Bone marrow (tissue), 2 donors: Measurements from ENCODE around the gene MSH6.
"Not testable (repeated sequence)": the region's sequence is repeated elsewhere in the genome, so short reads cannot be mapped to it uniquely, and the experiment has no call there.

Source experiments
- DNase-seq, 2 donors: peaks; one replicate each; lab custom pipeline; 2025; lab: John Stamatoyannopoulos, UW

Gene MSH6

DNA sequence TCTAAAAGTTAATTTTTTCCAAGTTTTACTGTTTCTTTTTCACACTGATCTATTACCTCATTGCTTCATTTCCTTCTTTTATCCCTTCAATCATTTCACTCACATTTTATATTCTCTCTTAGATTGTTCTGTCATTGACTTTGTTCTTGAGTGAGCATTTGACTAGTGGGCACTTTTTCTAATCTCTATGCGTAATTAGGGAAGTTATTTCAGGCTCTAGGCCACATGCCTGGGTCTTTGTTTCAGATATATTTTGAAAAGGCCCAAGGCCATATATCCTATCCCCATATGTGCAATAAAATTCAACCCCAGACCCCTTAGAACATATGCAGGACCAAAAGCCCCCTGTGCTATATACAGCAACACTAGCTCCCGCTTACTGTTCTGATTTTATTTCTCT lies 61.2 kb downstream of the MSH6 start:
- DNase-seq = no peak

DNA sequence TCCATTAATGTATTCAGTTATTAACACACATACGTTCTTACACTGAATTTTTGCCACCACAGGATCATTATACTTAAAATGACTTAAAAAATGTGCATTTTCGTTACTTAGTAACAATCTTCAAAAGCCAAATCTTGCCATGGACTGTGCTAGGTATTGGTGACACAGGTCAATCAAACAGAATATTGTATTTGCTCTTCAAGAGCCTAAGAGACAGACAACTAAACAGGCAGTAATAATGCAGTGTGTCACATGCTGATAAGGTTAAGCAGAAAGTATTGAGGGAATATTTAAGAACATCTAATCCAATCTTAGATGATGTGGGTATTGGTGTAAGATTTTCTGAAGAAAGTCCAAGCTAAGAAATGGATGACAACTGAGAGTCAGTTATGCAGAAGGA lies 66.4 kb downstream of the MSH6 start:
- DNase-seq = no peak

DNA sequence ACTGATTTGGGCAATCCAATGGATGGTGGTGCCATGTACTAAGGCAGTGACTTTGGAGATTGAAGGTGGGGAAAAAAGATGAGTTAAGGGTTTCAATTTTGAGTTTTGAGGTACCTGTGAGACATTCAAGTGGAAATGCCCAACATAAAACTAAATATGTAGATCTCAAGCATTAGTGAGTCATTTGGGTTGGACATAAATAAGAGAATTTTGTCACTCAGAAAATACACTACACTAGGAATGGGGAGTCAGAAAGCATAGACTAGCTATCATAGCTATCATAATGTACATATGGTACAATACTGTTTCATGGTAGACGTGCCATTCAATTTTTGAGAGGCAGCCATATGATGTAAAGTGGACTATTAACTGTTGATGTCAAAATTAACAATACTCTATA lies 67.3 kb downstream of the MSH6 start:
- no peak for DNase-seq

- DNase-seq = not testable (repeated sequence)
These were observed 70.3 kb downstream of the MSH6 start for GRCh38 chr2:47853067-47853777.
